Esophagus squamous epithelium (tissue), 4 donors: ENCODE data around the gene IL22RA1.

ENCODE experiments used
- POLR2A ChIP-seq, 4 donors: fragments of 450-650 bp; IDR thresholded peaks; one replicate each; pipeline ENCODE4 v1.6.1; 2017; ENCODE audit warnings: antibody characterized with exemption in 4 of 4, mild to moderate bottlenecking in 4 of 4, moderate library complexity in 3 of 4
- TF ChIP-seq, protein P1 (sequence below), 6 experiments: fragments of 450-650 bp in 4 of 6; fragments of 200-600 bp in 2 of 6; sonication (generic) in 2 of 6; IDR thresholded peaks; one replicate each; pipeline ENCODE4 v1.5.1; 2016 to 2019; ENCODE audit warnings: antibody characterized with exemption in 6 of 6, mild to moderate bottlenecking in 4 of 6, moderate library complexity in 4 of 6

DNA sequence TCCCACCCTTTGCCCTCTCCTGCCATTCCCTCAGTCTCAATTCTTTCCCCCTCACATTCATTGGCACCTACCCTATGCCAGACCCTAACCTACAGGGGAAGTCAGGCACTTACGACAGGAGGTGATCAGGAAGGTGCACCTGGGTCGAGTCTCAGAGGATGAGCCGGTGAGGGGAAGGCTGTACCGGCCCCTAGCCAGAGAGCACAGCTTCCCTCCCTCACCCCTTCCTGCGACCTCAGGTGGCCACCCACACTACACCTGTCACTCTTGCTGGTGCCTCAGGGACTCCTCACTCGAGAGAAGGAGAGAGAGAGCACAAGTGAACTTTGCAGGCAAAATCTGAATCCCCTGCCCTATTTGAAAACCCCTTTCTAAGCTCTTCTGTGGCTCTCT lies 29.3 kb downstream of the IL22RA1 start:
- TF ChIP-seq, protein P1, sequence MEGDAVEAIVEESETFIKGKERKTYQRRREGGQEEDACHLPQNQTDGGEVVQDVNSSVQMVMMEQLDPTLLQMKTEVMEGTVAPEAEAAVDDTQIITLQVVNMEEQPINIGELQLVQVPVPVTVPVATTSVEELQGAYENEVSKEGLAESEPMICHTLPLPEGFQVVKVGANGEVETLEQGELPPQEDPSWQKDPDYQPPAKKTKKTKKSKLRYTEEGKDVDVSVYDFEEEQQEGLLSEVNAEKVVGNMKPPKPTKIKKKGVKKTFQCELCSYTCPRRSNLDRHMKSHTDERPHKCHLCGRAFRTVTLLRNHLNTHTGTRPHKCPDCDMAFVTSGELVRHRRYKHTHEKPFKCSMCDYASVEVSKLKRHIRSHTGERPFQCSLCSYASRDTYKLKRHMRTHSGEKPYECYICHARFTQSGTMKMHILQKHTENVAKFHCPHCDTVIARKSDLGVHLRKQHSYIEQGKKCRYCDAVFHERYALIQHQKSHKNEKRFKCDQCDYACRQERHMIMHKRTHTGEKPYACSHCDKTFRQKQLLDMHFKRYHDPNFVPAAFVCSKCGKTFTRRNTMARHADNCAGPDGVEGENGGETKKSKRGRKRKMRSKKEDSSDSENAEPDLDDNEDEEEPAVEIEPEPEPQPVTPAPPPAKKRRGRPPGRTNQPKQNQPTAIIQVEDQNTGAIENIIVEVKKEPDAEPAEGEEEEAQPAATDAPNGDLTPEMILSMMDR (IDR thresholded peaks at IDR 0.05), result no peak
- no peak for TF ChIP-seq POLR2A (IDR thresholded peaks at IDR 0.05)
